OCI-LY7 (cell line): ENCODE measurements around the gene ZNF652. TPM values are rescaled to one million over a fixed set of nuclear protein-coding genes. Genes with fewer than 3 reads are reported as not detected.

ENCODE experiments used
- BruUV-seq: library from RNA; stranded (reverse); fragments of 400-500 nt; replicated peaks from 2 replicates; lab custom pipeline; 2021; lab: Mats Ljungman, UMichigan
- CTCF ChIA-PET: fragments of 300-600 bp; sonication (Branson Sonifier 250); formaldehyde crosslinking; loops from one replicate; lab custom pipeline; 2022; ENCODE audit warnings: antibody characterized with exemption; ENCODE audit not compliant: unreplicated experiment; lab: Charles Lee
- POLR2A ChIA-PET: fragments of 300-600 bp; sonication (Branson Sonifier 250); formaldehyde crosslinking; loops from one replicate; lab custom pipeline; 2022; ENCODE audit warnings: antibody characterized with exemption; lab: Charles Lee
- DNase-seq: peaks from one replicate; pipeline ENCODE4 v3.0.0-alpha.2; 2015; ENCODE audit warnings: low spot score
- H2AFZ ChIP-seq: fragments of 200-600 bp; sonication (generic), shearing (Covaris generic); 2 replicates; pipeline ENCODE4 v1.6.1; 2014; ENCODE audit warnings: mild to moderate bottlenecking, antibody characterized with exemption, low read length, moderate library complexity
- H3K27ac ChIP-seq: fragments of 200-600 bp; sonication (generic); 2 replicates; pipeline ENCODE4 v1.5.1; 2014; ENCODE audit warnings: mixed run types, low read depth, mild to moderate bottlenecking, moderate library complexity, low read length, inconsistent platforms; ENCODE audit not compliant: poor library complexity, severe bottlenecking
- H3K36me3 ChIP-seq: fragments of 200-600 bp; sonication (generic); 2 replicates; pipeline ENCODE4 v1.6.1; 2014; ENCODE audit warnings: mild to moderate bottlenecking, antibody characterized with exemption, low read length, moderate library complexity, mixed read lengths; ENCODE audit not compliant: insufficient read depth
- H3K4me1 ChIP-seq: fragments of 200-600 bp; sonication (generic); 2 replicates; pipeline ENCODE4 v1.5.1; 2014; ENCODE audit warnings: mild to moderate bottlenecking, low read length; ENCODE audit not compliant: insufficient read depth, poor library complexity, severe bottlenecking
- H3K4me2 ChIP-seq: fragments of 200-600 bp; sonication (generic); 2 replicates; pipeline ENCODE4 v1.6.1; 2014; ENCODE audit warnings: mild to moderate bottlenecking, low read length
- H3K4me3 ChIP-seq: fragments of 200-600 bp; sonication (generic); 2 replicates; pipeline ENCODE4 v1.5.1; 2014; ENCODE audit warnings: mild to moderate bottlenecking, low read depth, low read length; ENCODE audit not compliant: poor library complexity, severe bottlenecking
- H3K79me2 ChIP-seq: fragments of 200-600 bp; sonication (generic); 2 replicates; pipeline ENCODE4 v1.6.1; 2016; ENCODE audit warnings: low read depth, mild to moderate bottlenecking, low read length, moderate library complexity, mixed read lengths; ENCODE audit not compliant: insufficient read depth
- H3K9me2 ChIP-seq: fragments of 200-600 bp; sonication (generic); 2 replicates; pipeline ENCODE4 v1.6.1; 2016; ENCODE audit warnings: mild to moderate bottlenecking, low read length, mixed read lengths; ENCODE audit not compliant: insufficient read depth
- H3K9me3 ChIP-seq: fragments of 200-600 bp; sonication (generic); 2 replicates; pipeline ENCODE4 v1.6.1; 2014; ENCODE audit warnings: mild to moderate bottlenecking, mixed run types, low read length, mixed read lengths
- H4K20me1 ChIP-seq: fragments of 200-600 bp; sonication (generic); 2 replicates; pipeline ENCODE4 v1.6.1; 2014; ENCODE audit warnings: mild to moderate bottlenecking, antibody characterized with exemption, low read length, moderate library complexity, mixed read lengths; ENCODE audit not compliant: insufficient read depth
- CTCF ChIP-seq: fragments of 200-600 bp; sonication (generic); conservative IDR thresholded peaks from 2 replicates; pipeline ENCODE4 v1.5.1; 2014; ENCODE audit warnings: mild to moderate bottlenecking, antibody characterized with exemption, low read length, moderate library complexity, mixed read lengths
- EZH2phosphoT487 ChIP-seq: fragments of 200-600 bp; sonication (generic); IDR thresholded peaks from 2 replicates; pipeline ENCODE4 v1.6.1; 2018; ENCODE audit warnings: low read depth, borderline replicate concordance, mild to moderate bottlenecking, mixed run types, antibody characterized with exemption, low read length, moderate library complexity, mixed read lengths
- intact Hi-C: fragments of 100-400 bp; cut with micrococcal nuclease; formaldehyde crosslinking; loops from one replicate; pipeline ENCODE4 v1.10.0; 2022; ENCODE audit not compliant: unreplicated experiment
- total RNA-seq, 2 experiments: library from RNA; depleted of rRNA in 1 of 2; stranded (reverse); fragments of >200 nt in 1 of 2; shearing (Covaris generic) in 1 of 2; gene quantifications; 2 replicates each; pipeline ENCODE4 v1.2.3, GENCODE V29; 2014 to 2022

The ZNF652 gene
- total RNA-seq, 2 experiments from 2014 or later = 36.8 to 69.7 TPM

GRCh38 chr17:49352587-49353154 lies 9.4 kb downstream of the ZNF652 start:
- H3K27ac ChIP-seq = no peak overlapping the region
- peaks cover 7% of the 10 kb centered on the region; the same call in 1 of the 2 replicates for H4K20me1 ChIP-seq
- no peak overlapping the region for H2AFZ ChIP-seq
- no peak for DNase-seq
- H3K79me2 ChIP-seq = peaks cover 85% of the 10 kb centered on the region
- H3K36me3 ChIP-seq = peaks cover 22% of the 10 kb centered on the region
- intact Hi-C loops = no loop called here
- CTCF ChIA-PET = no interaction called here
- no peak overlapping the region for H3K4me3 ChIP-seq
- no peaks in the 10 kb centered on the region for H3K9me3 ChIP-seq
- H3K9me2 ChIP-seq = no peaks in the 10 kb centered on the region
- TF ChIP-seq CTCF (no peak), EZH2phosphoT487 (no peak)
- peaks cover 13% of the 10 kb centered on the region for H3K4me1 ChIP-seq
- BruUV-seq = no TSS peak
- H3K4me2 ChIP-seq = no peak overlapping the region
- POLR2A ChIA-PET = interaction anchor here (0.8 kb wide), 1 partner anchor 45 kb away, joined by 6 read pairs; no protein-coding TSS in a partner anchor

- H3K4me3 ChIP-seq = no peak overlapping the region
- POLR2A ChIA-PET = interaction anchor here (0.8 kb wide), 1 partner anchor 46 kb away, joined by 6 read pairs; no protein-coding TSS in a partner anchor
- CTCF ChIA-PET = no interaction called here
- no peak for DNase-seq
- TF ChIP-seq CTCF (no peak), EZH2phosphoT487 (no peak)
- peaks cover 8% of the 10 kb centered on the region; the same call in 1 of the 2 replicates for H4K20me1 ChIP-seq
- peaks cover 3% of the 10 kb centered on the region for H3K4me1 ChIP-seq
- peaks cover 85% of the 10 kb centered on the region for H3K79me2 ChIP-seq
- no peak overlapping the region for H2AFZ ChIP-seq
- intact Hi-C loops = no loop called here
- no TSS peak for BruUV-seq
- H3K9me3 ChIP-seq = no peaks in the 10 kb centered on the region
- peaks cover 22% of the 10 kb centered on the region for H3K36me3 ChIP-seq
- no peak overlapping the region for H3K27ac ChIP-seq
- no peaks in the 10 kb centered on the region for H3K9me2 ChIP-seq
- H3K4me2 ChIP-seq = no peak overlapping the region
Observed at GRCh38 chr17:49351572-49352140, 10.4 kb downstream of the ZNF652 start.

- peaks cover 78% of the 10 kb centered on the region for H3K79me2 ChIP-seq
- H3K4me2 ChIP-seq = no peak overlapping the region
- BruUV-seq = no TSS peak
- ChIA-PET CTCF (no interaction called here), POLR2A (interaction anchor here (0.6 kb wide), 1 partner anchor 64 kb away, joined by 5 read pairs; no protein-coding TSS in a partner anchor)
- no peak for TF ChIP-seq CTCF
- no peak for TF ChIP-seq EZH2phosphoT487
- intact Hi-C loops = no loop called here
- peaks cover 22% of the 10 kb centered on the region for H3K36me3 ChIP-seq
- H3K9me2 ChIP-seq = no peaks in the 10 kb centered on the region
- DNase-seq = no peak
- peaks cover 9% of the 10 kb centered on the region; the same call in 1 of the 2 replicates for H4K20me1 ChIP-seq
- H3K27ac ChIP-seq = no peak overlapping the region
- H3K4me3 ChIP-seq = no peak overlapping the region
- H2AFZ ChIP-seq = no peak overlapping the region
- no peaks in the 10 kb centered on the region for H3K4me1 ChIP-seq
- no peaks in the 10 kb centered on the region for H3K9me3 ChIP-seq
Observed at GRCh38 chr17:49349541-49349940, 12.5 kb downstream of the ZNF652 start.
